ENCODE results near the gene PPHLN1.
A peak's percentile ranks its signal among the peaks of the same experiment; 100 is the strongest.

DNA sequence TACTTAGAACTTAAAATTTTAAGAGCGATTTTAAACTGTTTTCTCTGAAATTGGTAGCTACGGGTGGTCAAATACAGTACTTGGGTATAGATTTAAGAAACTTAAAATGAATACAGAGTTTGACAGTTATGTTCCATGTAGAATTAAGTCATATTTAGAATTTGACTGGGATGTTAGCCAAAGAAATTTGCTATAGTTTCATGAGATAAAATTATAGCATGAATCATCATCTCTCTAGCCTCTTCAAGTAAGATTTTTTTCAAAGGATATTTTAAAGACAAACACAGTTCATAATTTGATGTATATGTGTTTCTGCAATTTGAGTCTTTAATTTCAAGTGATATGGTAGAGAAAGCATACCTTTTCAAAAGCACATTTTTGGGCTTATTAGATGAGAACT, 41.1 kb upstream of the PPHLN1 start:
- TF ChIP-seq, protein P1, sequence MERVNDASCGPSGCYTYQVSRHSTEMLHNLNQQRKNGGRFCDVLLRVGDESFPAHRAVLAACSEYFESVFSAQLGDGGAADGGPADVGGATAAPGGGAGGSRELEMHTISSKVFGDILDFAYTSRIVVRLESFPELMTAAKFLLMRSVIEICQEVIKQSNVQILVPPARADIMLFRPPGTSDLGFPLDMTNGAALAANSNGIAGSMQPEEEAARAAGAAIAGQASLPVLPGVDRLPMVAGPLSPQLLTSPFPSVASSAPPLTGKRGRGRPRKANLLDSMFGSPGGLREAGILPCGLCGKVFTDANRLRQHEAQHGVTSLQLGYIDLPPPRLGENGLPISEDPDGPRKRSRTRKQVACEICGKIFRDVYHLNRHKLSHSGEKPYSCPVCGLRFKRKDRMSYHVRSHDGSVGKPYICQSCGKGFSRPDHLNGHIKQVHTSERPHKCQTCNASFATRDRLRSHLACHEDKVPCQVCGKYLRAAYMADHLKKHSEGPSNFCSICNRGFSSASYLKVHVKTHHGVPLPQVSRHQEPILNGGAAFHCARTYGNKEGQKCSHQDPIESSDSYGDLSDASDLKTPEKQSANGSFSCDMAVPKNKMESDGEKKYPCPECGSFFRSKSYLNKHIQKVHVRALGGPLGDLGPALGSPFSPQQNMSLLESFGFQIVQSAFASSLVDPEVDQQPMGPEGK (CRISPR knock-in tag; IDR thresholded peaks at IDR 0.05; ENCODE audit: borderline replicate concordance) = no peak
- no peak for TF ChIP-seq CSDC2 (CRISPR knock-in tag; IDR thresholded peaks at IDR 0.05)
- TF ChIP-seq ARNTL (CRISPR knock-in tag; IDR thresholded peaks at IDR 0.05; ENCODE audit: borderline replicate concordance, low read depth) = no peak
- TF ChIP-seq ZFP3 (CRISPR knock-in tag; IDR thresholded peaks at IDR 0.05) = no peak
- peak; percentile 46; the same call in 1 of the 2 replicates for TF ChIP-seq ISL1 (CRISPR knock-in tag; IDR thresholded peaks at IDR 0.05)
- TF ChIP-seq, protein P2, sequence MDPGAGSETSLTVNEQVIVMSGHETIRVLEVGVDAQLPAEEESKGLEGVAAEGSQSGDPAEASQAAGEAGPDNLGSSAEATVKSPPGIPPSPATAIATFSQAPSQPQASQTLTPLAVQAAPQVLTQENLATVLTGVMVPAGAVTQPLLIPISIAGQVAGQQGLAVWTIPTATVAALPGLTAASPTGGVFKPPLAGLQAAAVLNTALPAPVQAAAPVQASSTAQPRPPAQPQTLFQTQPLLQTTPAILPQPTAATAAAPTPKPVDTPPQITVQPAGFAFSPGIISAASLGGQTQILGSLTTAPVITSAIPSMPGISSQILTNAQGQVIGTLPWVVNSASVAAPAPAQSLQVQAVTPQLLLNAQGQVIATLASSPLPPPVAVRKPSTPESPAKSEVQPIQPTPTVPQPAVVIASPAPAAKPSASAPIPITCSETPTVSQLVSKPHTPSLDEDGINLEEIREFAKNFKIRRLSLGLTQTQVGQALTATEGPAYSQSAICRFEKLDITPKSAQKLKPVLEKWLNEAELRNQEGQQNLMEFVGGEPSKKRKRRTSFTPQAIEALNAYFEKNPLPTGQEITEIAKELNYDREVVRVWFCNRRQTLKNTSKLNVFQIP (CRISPR knock-in tag; IDR thresholded peaks at IDR 0.05; ENCODE audit: borderline replicate concordance, low read depth) = no peak
- TF ChIP-seq SNAI2 (CRISPR knock-in tag; IDR thresholded peaks at IDR 0.05) = no peak

All from SK-N-SH treated with all-trans-retinoic acid at 6 μM for 48 hours (cell line).